Fibroblast of peridontal ligament (primary cell): ENCODE data around the gene LRRC75B.

Experiments used
- DNase-seq: peaks from one replicate; pipeline ENCODE4 v3.0.0-alpha.2; 2010; ENCODE audit errors: extremely low read depth

LRRC75B gene

GRCh38 chr22:24587251-24587650, 5.6 kb downstream of the LRRC75B start:
- no peak for DNase-seq

GRCh38 chr22:24585927-24586546, 6.8 kb downstream of the LRRC75B start:
- DNase-seq: no peak

GRCh38 chr22:24585461-24585860, 7.4 kb downstream of the LRRC75B start:
- no peak for DNase-seq

GRCh38 chr22:24584871-24585411, 7.9 kb downstream of the LRRC75B start:
- no peak for DNase-seq

GRCh38 chr22:24584166-24584790, 8.6 kb downstream of the LRRC75B start:
- no peak for DNase-seq

GRCh38 chr22:24583221-24584165, 9.4 kb downstream of the LRRC75B start:
- DNase-seq: peak; percentile 43

GRCh38 chr22:24582056-24582814, 10.6 kb downstream of the LRRC75B start:
- no peak for DNase-seq

GRCh38 chr22:24580276-24580675, 12.6 kb downstream of the LRRC75B start:
- peak; percentile 80 for DNase-seq

GRCh38 chr22:24579258-24579601, 13.6 kb downstream of the LRRC75B start:
- no peak for DNase-seq

GRCh38 chr22:24578355-24579257, 14.3 kb downstream of the LRRC75B start:
- no peak for DNase-seq

GRCh38 chr22:24576778-24577177, 16.1 kb downstream of the LRRC75B start:
- DNase-seq: no peak

GRCh38 chr22:24571266-24571665, 21.6 kb downstream of the LRRC75B start:
- DNase-seq: no peak

GRCh38 chr22:24567668-24568067, 25.2 kb downstream of the LRRC75B start:
- DNase-seq: no peak

GRCh38 chr22:24566899-24567511, 25.9 kb downstream of the LRRC75B start:
- no peak for DNase-seq

GRCh38 chr22:24565077-24565476, 27.8 kb downstream of the LRRC75B start:
- DNase-seq: no peak

- DNase-seq: peak; percentile 29
Observed at GRCh38 chr22:24564376-24565058, 28.4 kb downstream of the LRRC75B start.

GRCh38 chr22:24563246-24563645, 29.6 kb downstream of the LRRC75B start:
- DNase-seq: no peak

GRCh38 chr22:24559471-24559870, 33.4 kb downstream of the LRRC75B start:
- DNase-seq: no peak

GRCh38 chr22:24555165-24556039, 37.5 kb downstream of the LRRC75B start, which contains the start of gene SNRPD3:
TSS of gene SNRPD3 (plus strand) at chr22:24555999. CDS start at chr22:24557675, 1,676 bp downstream.
- peak; percentile 98 for DNase-seq
